ENCODE results near the gene SMURF2.

GRCh38 chr17:64591944-64592343, 70.2 kb downstream of the SMURF2 start:
- no peak for TF ChIP-seq ZNF24 (IDR thresholded peaks at IDR 0.05)
- TF ChIP-seq REST (IDR thresholded peaks at IDR 0.05; ENCODE audit: low read depth, low read length) = no peak
- no peak for TF ChIP-seq SUZ12 (IDR thresholded peaks at IDR 0.05; ENCODE audit: unreplicated experiment)
- no peak for TF ChIP-seq HCFC1 (IDR thresholded peaks at IDR 0.05; ENCODE audit: low read length)
- no peak for TF ChIP-seq CTCF (IDR thresholded peaks at IDR 0.05 in 2 of 3, conservative IDR thresholded peaks at IDR 0.05 in 1 of 3; ENCODE audit: control insufficient read depth in 2 of 3, extremely low read depth in 1 of 3, insufficient read depth in 1 of 3, low read depth in 3 of 3, low read length in 3 of 3)
- no peak for TF ChIP-seq ZNF274 (IDR thresholded peaks at IDR 0.05; ENCODE audit: insufficient read depth, insufficient read length)
- TF ChIP-seq DPF2 (IDR thresholded peaks at IDR 0.05) = no peak
- TF ChIP-seq SP1 (IDR thresholded peaks at IDR 0.05; ENCODE audit: low read depth, low read length) = no peak
- TF ChIP-seq RCOR1 (conservative IDR thresholded peaks at IDR 0.05; ENCODE audit: low read depth, low read length) = no peak
- TF ChIP-seq POLR2AphosphoS5 (IDR thresholded peaks at IDR 0.05; ENCODE audit: low read length) = no peak
- TF ChIP-seq POLR2A (IDR thresholded peaks at IDR 0.05; ENCODE audit: low read depth, low read length) = no peak
- TF ChIP-seq CREB1 (IDR thresholded peaks at IDR 0.05; ENCODE audit: low read depth) = no peak
- no peak for TF ChIP-seq ZSCAN29 (IDR thresholded peaks at IDR 0.05)
- TF ChIP-seq TCF7 (IDR thresholded peaks at IDR 0.05; ENCODE audit: borderline replicate concordance) = no peak
